ENCODE data around the gene AGBL1. TPM values are rescaled to one million over a fixed set of nuclear protein-coding genes. Genes with fewer than 3 reads are reported as not detected.

The AGBL1 gene
- total and polyA plus RNA-seq, 2 donors (not counting 3 experiments of a cell fraction or from before 2014, with no cell fraction given): not detected

- no peaks in the 10 kb centered on the region for H4K20me1 ChIP-seq (replicated peaks; ENCODE audit: control insufficient read depth, extremely low read depth, insufficient read depth, low read length)
- H3K4me1 ChIP-seq (ENCODE audit: control insufficient read depth, extremely low read depth, insufficient read depth, low read length): no peaks in the 10 kb centered on the region
- H3K27ac ChIP-seq (ENCODE audit: insufficient read depth, low read depth, low read length): no peak overlapping the region
- FAIRE-seq (no peak), DNase-seq (ENCODE audit: low read depth, low spot score) (no peak)
- no peaks in the 10 kb centered on the region for H3K79me2 ChIP-seq (ENCODE audit: control insufficient read depth, insufficient read depth, low read length)
- no peaks in the 10 kb centered on the region for H3K27me3 ChIP-seq (ENCODE audit: control insufficient read depth in 2 of 2, insufficient read depth in 2 of 2, low read length in 2 of 2)
- no TSS peak for BruUV-seq (replicated peaks)
- intact Hi-C loops (cut with micrococcal nuclease) (no loop called here), dilution Hi-C loops (cut with MboI; ENCODE audit: extremely low pct_ligation_motif_present, low sequenced_read_pairs) (no loop called here)
- no peaks in the 10 kb centered on the region for H3K9me1 ChIP-seq (replicated peaks; ENCODE audit: control insufficient read depth, extremely low read depth, insufficient read depth, low read length)
- no peak overlapping the region for H3K9ac ChIP-seq (replicated peaks; ENCODE audit: extremely low read depth, insufficient read depth, low read length)
- no peak overlapping the region for H3K4me3 ChIP-seq (replicated peaks in 1 of 3; ENCODE audit: insufficient read depth in 1 of 3, low read depth in 1 of 3, low read length in 3 of 3)
- no peak for TF ChIP-seq CTCF (IDR thresholded peaks at IDR 0.05; ENCODE audit: extremely low read depth in 1 of 2, insufficient read depth in 1 of 2, low read depth in 1 of 2, low read length in 2 of 2)
- no peak for TF ChIP-seq MAX (IDR thresholded peaks at IDR 0.05; ENCODE audit: insufficient read depth, insufficient read length)
- no peak for TF ChIP-seq POLR2A (IDR thresholded peaks at IDR 0.05; ENCODE audit: low read depth, low read length)
- TF ChIP-seq JUN (IDR thresholded peaks at IDR 0.05; ENCODE audit: borderline replicate concordance, insufficient read depth, insufficient read length, low read depth): no peak
- no peak for TF ChIP-seq FOS (IDR thresholded peaks at IDR 0.05; ENCODE audit: borderline replicate concordance, insufficient read depth, low read length)
- TF ChIP-seq MYC (IDR thresholded peaks at IDR 0.05; ENCODE audit: low read depth, low read length): no peak
- no peak for TF ChIP-seq GATA2 (IDR thresholded peaks at IDR 0.05; ENCODE audit: insufficient read depth, insufficient read length, low read depth, low read length)
- TF ChIP-seq EZH2 (IDR thresholded peaks at IDR 0.05; ENCODE audit: borderline replicate concordance, low read depth, low read length, severe bottlenecking): no peak
- no peak for TF ChIP-seq POLR2AphosphoS5 (IDR thresholded peaks at IDR 0.05; ENCODE audit: insufficient read depth, low read depth, low read length)
- no peak overlapping the region for H3K4me2 ChIP-seq (ENCODE audit: insufficient read depth, low read length)
- ChIA-PET POLR2A (no interaction called here), CTCF (no interaction called here)
- H3K9me3 ChIP-seq (replicated peaks; ENCODE audit: control insufficient read depth, insufficient read depth, low read length): peaks cover 3% of the 10 kb centered on the region
- H2AFZ ChIP-seq (ENCODE audit: low read depth, low read length): no peak overlapping the region
- no peaks in the 10 kb centered on the region for H3K36me3 ChIP-seq (ENCODE audit: control insufficient read depth in 2 of 2, extremely low read depth in 1 of 2, insufficient read depth in 2 of 2, low read length in 2 of 2)
These were observed 364.9 kb downstream of the AGBL1 start for GRCh38 chr15:86444527-86444926.

All from endothelial cell of umbilical vein (primary cell).